Lung (tissue), 12 donors: ENCODE data around the gene PRPF38B. TPM values are rescaled to one million over a fixed set of nuclear protein-coding genes. Genes with fewer than 3 reads are reported as not detected.
"Not testable (repeated sequence)": the region's sequence is repeated elsewhere in the genome, so short reads cannot be mapped to it uniquely, and the experiment has no call there.

Experiments used
- ATAC-seq: fragments of 200-7000 bp; cut with Tn5 transposase; one replicate; pipeline ENCODE4 v1.9.1; 2020; ENCODE audit warnings: moderate number of reproducible peaks; ENCODE audit not compliant: insufficient read depth, low FRiP score
- DNase-seq, 3 donors: peaks; one replicate each; pipeline ENCODE4 v3.0.0-alpha.2; 2013 to 2017
- H3K27ac ChIP-seq, 2 donors: one replicate each; pipeline ENCODE4 v1.5.1; 2013; ENCODE audit warnings: mild to moderate bottlenecking in 2 of 2, moderate library complexity in 2 of 2, control low read depth in 1 of 2, inconsistent platforms in 1 of 2, low read depth in 1 of 2, low read length in 1 of 2
- H3K27me3 ChIP-seq, 3 donors: one replicate each; pipeline ENCODE4 v1.5.1; 2013; ENCODE audit warnings: low read length in 2 of 3; ENCODE audit not compliant: control insufficient read depth in 3 of 3, insufficient read depth in 3 of 3
- H3K36me3 ChIP-seq, 4 donors: one replicate each; pipeline ENCODE4 v1.5.1; 2013; ENCODE audit warnings: low read length in 4 of 4, mild to moderate bottlenecking in 1 of 4, moderate library complexity in 1 of 4; ENCODE audit not compliant: control insufficient read depth in 4 of 4, insufficient read depth in 4 of 4
- H3K4me1 ChIP-seq, 5 donors: one replicate each; pipeline ENCODE4 v1.5.1; 2013; ENCODE audit warnings: low read length in 5 of 5, mild to moderate bottlenecking in 2 of 5, moderate library complexity in 1 of 5; ENCODE audit not compliant: control insufficient read depth in 5 of 5, insufficient read depth in 5 of 5
- H3K4me3 ChIP-seq: one replicate; pipeline ENCODE4 v1.5.1; 2013; ENCODE audit warnings: mild to moderate bottlenecking, control low read depth, moderate library complexity
- H3K9ac ChIP-seq, 2 donors: one replicate each; pipeline ENCODE4 v1.5.1; 2013; ENCODE audit warnings: low read length in 2 of 2, control low read depth in 1 of 2; ENCODE audit not compliant: insufficient read depth in 1 of 2
- H3K9me3 ChIP-seq, 4 donors: one replicate each; pipeline ENCODE4 v1.5.1; 2013; ENCODE audit warnings: low read length in 3 of 4, mild to moderate bottlenecking in 1 of 4, moderate library complexity in 1 of 4; ENCODE audit not compliant: control insufficient read depth in 4 of 4, insufficient read depth in 3 of 4
- WGBS, 2 donors: extraction: QIAGEN DNeasy Blood & Tissue Kit; methylation state at CpG; one replicate each; pipeline ENCODE4 v1.1.7; 2013; 5-methylcytosine and 5-hydroxymethylcytosine counted together
- polyA plus RNA-seq, 2 donors: library from polyadenylated mRNA; stranded (reverse); fragments of 200-250 nt; gene quantifications; one replicate each; pipeline ENCODE4 v1.2.1, GENCODE V29; 2013
- total RNA-seq, 2 donors: library from RNA; depleted of rRNA in 1 of 2; stranded (reverse); fragments of >200 nt in 1 of 2; gene quantifications; one replicate each; pipeline ENCODE4 v1.2.1, GENCODE V29; 2014 to 2021
- TF ChIP-seq, protein P1 (sequence below): IDR thresholded peaks from 2 replicates; pipeline ENCODE4 v1.5.1; 2012; ENCODE audit warnings: mild to moderate bottlenecking; ENCODE audit errors: control extremely low read depth, extremely low read depth
- donor health status: control.
- donor health status: control.
- donor health status: Bipolar disorder and iron deficiency.
- donor health status: healthy.
- donor health status: DM: yes; HTN: yes; CAD: no.

PRPF38B gene
- total and polyA plus RNA-seq, 4 donors, result 26.8 to 38.3 (median 29.8) TPM

GRCh38 chr1:108679586-108680213 is 12.4 kb upstream of the PRPF38B start:
- Histone ChIP-seq H3K4me1 (peaks cover 0 to 2% (median 0%) of the 10 kb centered on the region in 5 donors), H3K9ac (no peak overlapping the region), H3K4me3 (no peak overlapping the region), H3K36me3 (no peaks in the 10 kb centered on the region), H3K27ac (no peak overlapping the region), H3K9me3 (no peaks in the 10 kb centered on the region), H3K27me3 (no peaks in the 10 kb centered on the region)
- TF ChIP-seq, protein P1, sequence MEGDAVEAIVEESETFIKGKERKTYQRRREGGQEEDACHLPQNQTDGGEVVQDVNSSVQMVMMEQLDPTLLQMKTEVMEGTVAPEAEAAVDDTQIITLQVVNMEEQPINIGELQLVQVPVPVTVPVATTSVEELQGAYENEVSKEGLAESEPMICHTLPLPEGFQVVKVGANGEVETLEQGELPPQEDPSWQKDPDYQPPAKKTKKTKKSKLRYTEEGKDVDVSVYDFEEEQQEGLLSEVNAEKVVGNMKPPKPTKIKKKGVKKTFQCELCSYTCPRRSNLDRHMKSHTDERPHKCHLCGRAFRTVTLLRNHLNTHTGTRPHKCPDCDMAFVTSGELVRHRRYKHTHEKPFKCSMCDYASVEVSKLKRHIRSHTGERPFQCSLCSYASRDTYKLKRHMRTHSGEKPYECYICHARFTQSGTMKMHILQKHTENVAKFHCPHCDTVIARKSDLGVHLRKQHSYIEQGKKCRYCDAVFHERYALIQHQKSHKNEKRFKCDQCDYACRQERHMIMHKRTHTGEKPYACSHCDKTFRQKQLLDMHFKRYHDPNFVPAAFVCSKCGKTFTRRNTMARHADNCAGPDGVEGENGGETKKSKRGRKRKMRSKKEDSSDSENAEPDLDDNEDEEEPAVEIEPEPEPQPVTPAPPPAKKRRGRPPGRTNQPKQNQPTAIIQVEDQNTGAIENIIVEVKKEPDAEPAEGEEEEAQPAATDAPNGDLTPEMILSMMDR, result no peak
- no peak for ATAC-seq
- WGBS, 2 donors, result 60% methylated on average over 10 of the region's 10 CpGs
- DNase-seq, result no peak

DNA sequence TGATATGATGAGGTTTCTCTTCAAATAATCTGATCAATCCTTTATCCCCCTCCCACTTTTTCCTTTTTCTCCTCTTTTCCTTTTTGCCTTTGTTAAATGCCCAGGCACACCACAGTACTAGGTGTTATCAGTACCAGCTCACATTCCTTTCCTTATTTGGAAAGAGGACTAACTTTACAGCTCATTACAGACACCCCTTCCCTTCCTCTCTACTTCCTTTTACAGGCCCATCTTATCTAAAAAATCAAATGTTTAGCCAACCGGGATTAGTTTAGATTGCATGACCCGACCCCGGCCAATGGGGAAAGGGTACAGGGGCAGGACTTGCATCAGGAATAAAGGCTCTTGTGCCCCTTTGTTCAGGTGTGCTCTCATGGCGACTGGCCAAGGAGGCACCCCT is 10.4 kb upstream of the PRPF38B start:
- H3K27me3 ChIP-seq, H3K4me3 ChIP-seq, H3K9me3 ChIP-seq, H3K27ac ChIP-seq, ATAC-seq, H3K9ac ChIP-seq, H3K36me3 ChIP-seq, H3K4me1 ChIP-seq, DNase-seq: not testable (repeated sequence)
- 55 to 72% methylated on average over 4 of the region's 4 CpGs for WGBS, 2 donors

- WGBS, 2 donors, result 85 to 88% methylated on average over 1 of the region's 1 CpG
- TF ChIP-seq, protein P1, result no peak
- H3K9ac ChIP-seq, result no peak overlapping the region
- no peak for ATAC-seq
- no peaks in the 10 kb centered on the region for H3K4me1 ChIP-seq
- no peak overlapping the region for H3K27ac ChIP-seq
- no peak for DNase-seq
- H3K9me3 ChIP-seq, result no peaks in the 10 kb centered on the region
- no peaks in the 10 kb centered on the region for H3K27me3 ChIP-seq
- no peaks in the 10 kb centered on the region for H3K36me3 ChIP-seq
- no peak overlapping the region for H3K4me3 ChIP-seq
Observed at GRCh38 chr1:108685529-108685928, 6.6 kb upstream of the PRPF38B start.

DNA sequence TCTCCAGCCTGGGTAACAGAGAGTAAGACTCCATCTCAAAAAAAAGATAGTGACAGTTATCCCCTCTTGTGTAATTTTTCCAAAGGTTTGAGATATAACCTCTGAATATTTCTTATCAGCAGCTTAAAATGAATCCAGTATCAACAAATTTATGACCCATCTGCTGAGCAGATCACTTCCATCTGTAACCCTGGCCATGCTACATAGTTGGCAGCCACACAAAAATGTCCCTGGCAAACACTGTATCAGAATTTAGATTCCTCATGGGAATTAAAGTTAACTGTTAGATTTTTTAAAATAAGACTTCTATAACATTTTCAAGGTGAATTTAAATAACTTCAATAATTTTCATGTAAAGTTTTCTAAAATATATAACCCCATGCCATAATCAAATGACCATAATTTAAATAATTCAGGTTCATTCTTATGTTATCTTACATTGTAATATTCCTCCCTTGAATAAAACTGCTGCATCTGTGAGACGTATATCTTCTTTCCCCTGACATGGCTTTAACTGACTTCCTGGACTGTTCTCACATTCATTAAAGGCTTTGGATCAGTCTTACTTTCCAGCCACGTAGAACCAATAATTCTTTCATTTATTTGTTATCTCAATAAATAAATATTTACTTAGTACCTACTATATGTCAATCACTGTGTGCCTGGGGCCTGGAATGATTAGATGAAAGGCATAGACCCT is 5.3 kb upstream of the PRPF38B start:
- Histone ChIP-seq H3K9ac (no peak overlapping the region), H3K27ac (no peak overlapping the region), H3K36me3 (no peaks in the 10 kb centered on the region), H3K4me3 (no peak overlapping the region), H3K27me3 (no peaks in the 10 kb centered on the region), H3K4me1 (peaks cover 0 to 8% (median 4%) of the 10 kb centered on the region in 5 donors), H3K9me3 (no peaks in the 10 kb centered on the region)
- TF ChIP-seq, protein P1, result no peak
- DNase-seq (peak in 1 of 3 donors; percentile 39), ATAC-seq (no peak)
- 50 to 62% methylated on average over 2 of the region's 2 CpGs for WGBS, 2 donors
